Measurements from ENCODE around the gene CPNE2.
A peak's percentile ranks its signal among the peaks of the same experiment; 100 is the strongest.

CPNE2 gene

GRCh38 chr16:57179215-57179828 lies 86.9 kb downstream of the CPNE2 start:
- TF ChIP-seq CTCF (conservative IDR thresholded peaks at IDR 0.05), result no peak
- no peak overlapping the region for H3K27ac ChIP-seq

GRCh38 chr16:57184113-57184512 lies 91.7 kb downstream of the CPNE2 start:
- TF ChIP-seq CTCF (conservative IDR thresholded peaks at IDR 0.05), result no peak
- H3K27ac ChIP-seq, result no peak overlapping the region

- no peak for TF ChIP-seq CTCF (conservative IDR thresholded peaks at IDR 0.05)
- peak overlapping the region; percentile 86 for H3K27ac ChIP-seq
Measured at GRCh38 chr16:57184887-57185445, 92.6 kb downstream of the CPNE2 start.

- H3K27ac ChIP-seq, result peak overlapping the region; percentile 86
- TF ChIP-seq CTCF (conservative IDR thresholded peaks at IDR 0.05), result no peak
Measured at GRCh38 chr16:57185446-57185944, 93.1 kb downstream of the CPNE2 start.

GRCh38 chr16:57185945-57186871 lies 93.8 kb downstream of the CPNE2 start, which contains the start of the genes PSME3IP1 and RSPRY1:
PSME3IP1 (minus strand) TSS chr16:57186039; CDS start chr16:57173854, 12,185 bp downstream.
RSPRY1 (plus strand) TSS chr16:57186329; CDS start chr16:57204659, 18,330 bp downstream.
- no peak for TF ChIP-seq CTCF (conservative IDR thresholded peaks at IDR 0.05)
- H3K27ac ChIP-seq, result peak within 1 kb of the TSS; percentile 86

GRCh38 chr16:57186872-57187854 lies 94.8 kb downstream of the CPNE2 start:
- TF ChIP-seq CTCF (conservative IDR thresholded peaks at IDR 0.05), result no peak
- H3K27ac ChIP-seq, result peak overlapping the region; percentile 86

GRCh38 chr16:57187902-57188710 lies 95.7 kb downstream of the CPNE2 start:
- H3K27ac ChIP-seq, result peak overlapping the region; percentile 86

Measured in VCaP (cell line).